HepG2 (cell line): Measurements from ENCODE around the gene GRID1.

ENCODE experiments used
- CAMTA2 ChIP-seq: sonication (generic); formaldehyde crosslinking; IDR thresholded peaks from 2 replicates; pipeline ENCODE4 v1.4.0; 2020; ENCODE audit warnings: mild to moderate bottlenecking, missing genetic modification reagents, borderline replicate concordance
- CREM ChIP-seq, 2 experiments: sonication (generic) in 1 of 2; formaldehyde crosslinking in 1 of 2; IDR thresholded peaks; 2 replicates each; pipeline versions ENCODE4 v1.4.0 to v1.6.1; 2016 to 2020; ENCODE audit warnings: antibody characterized with exemption in 1 of 2, mild to moderate bottlenecking in 1 of 2, missing genetic modification reagents in 1 of 2
- CTCF ChIP-seq: sonication (generic); formaldehyde crosslinking; IDR thresholded peaks from 2 replicates; pipeline ENCODE4 v1.5.0; 2020; ENCODE audit warnings: mild to moderate bottlenecking, missing genetic modification reagents, moderate library complexity
- DDIT3 ChIP-seq: sonication (generic); formaldehyde crosslinking; IDR thresholded peaks from 2 replicates; pipeline ENCODE4 v1.4.0; 2020; ENCODE audit warnings: mild to moderate bottlenecking, missing genetic modification reagents
- IRF2 ChIP-seq: IDR thresholded peaks from 2 replicates; pipeline ENCODE4 v1.6.1; 2018; ENCODE audit warnings: missing genetic modification reagents, missing compliant biosample characterization
- JARID2 ChIP-seq: sonication (generic); formaldehyde crosslinking; IDR thresholded peaks from 2 replicates; pipeline ENCODE4 v1.8.1; 2023; ENCODE audit warnings: missing genetic modification reagents, inconsistent platforms; ENCODE audit not compliant: insufficient replicate concordance
- MAFK ChIP-seq, 2 experiments: IDR thresholded peaks in 1 of 2; conservative IDR thresholded peaks in 1 of 2; 2 replicates each; pipeline ENCODE4 v1.6.1; 2011; ENCODE audit warnings: improper control_type of control experiment in 2 of 2, low read length in 2 of 2
- MED13 ChIP-seq: sonication (generic); formaldehyde crosslinking; IDR thresholded peaks from 2 replicates; pipeline ENCODE4 v1.5.0; 2020; ENCODE audit warnings: missing genetic modification reagents
- MTF1 ChIP-seq: sonication (generic); formaldehyde crosslinking; IDR thresholded peaks from 2 replicates; pipeline ENCODE4 v1.5.0; 2020; ENCODE audit warnings: missing genetic modification reagents
- NFE2L2 ChIP-seq: fragments of 150-350 bp; IDR thresholded peaks from 2 replicates; pipeline ENCODE4 v1.6.1; 2014; ENCODE audit warnings: low read length
- NR2C2 ChIP-seq: sonication (generic); formaldehyde crosslinking; IDR thresholded peaks from 2 replicates; pipeline ENCODE4 v1.4.0; 2020; ENCODE audit warnings: missing genetic modification reagents, mild to moderate bottlenecking, moderate library complexity, borderline replicate concordance
- SNRNP70 ChIP-seq: fragments of 200-400 bp; formaldehyde crosslinking; IDR thresholded peaks from 2 replicates; pipeline ENCODE4 v1.6.1; 2017; ENCODE audit warnings: mild to moderate bottlenecking, low read depth, low read length, moderate library complexity
- ZBTB7B ChIP-seq: sonication (generic); formaldehyde crosslinking; IDR thresholded peaks from 2 replicates; pipeline ENCODE4 v1.4.0; 2020; ENCODE audit warnings: missing genetic modification reagents
- ZNF713 ChIP-seq: sonication (generic); formaldehyde crosslinking; IDR thresholded peaks from 2 replicates; pipeline ENCODE4 v1.4.0; 2020; ENCODE audit warnings: mild to moderate bottlenecking, missing genetic modification reagents

- no peak for TF ChIP-seq NR2C2 (CRISPR knock-in tag)
- no peak for TF ChIP-seq ZNF713
- no peak for TF ChIP-seq CREM (IDR thresholded peaks at IDR 0.05)
- no peak for TF ChIP-seq CREM (CRISPR knock-in tag; IDR thresholded peaks at IDR 0.05)
- TF ChIP-seq DDIT3 = no peak
- TF ChIP-seq NFE2L2 = no peak
- no peak for TF ChIP-seq MAFK (conservative IDR thresholded peaks at IDR 0.05 in 1 of 2, IDR thresholded peaks at IDR 0.05 in 1 of 2; ENCODE audit: low read length in 2 of 2)
- TF ChIP-seq CTCF (CRISPR knock-in tag) = no peak
- TF ChIP-seq CAMTA2 = no peak
- TF ChIP-seq MED13 = no peak
- no peak for TF ChIP-seq MTF1
- no peak for TF ChIP-seq SNRNP70
- TF ChIP-seq IRF2 (CRISPR knock-in tag) = no peak
- no peak for TF ChIP-seq ZBTB7B
- no peak for TF ChIP-seq JARID2
Observed at GRCh38 chr10:86075512-86075911, 291.1 kb downstream of the GRID1 start.
